HepG2 (cell line): ENCODE results near the gene ZNF770. TPM values are rescaled to one million over a fixed set of nuclear protein-coding genes. Genes with fewer than 3 reads are reported as not detected.
A peak's percentile ranks its signal among the peaks of the same experiment; 100 is the strongest.

Source experiments
- BORCS8-MEF2B ChIP-seq: sonication (generic); formaldehyde crosslinking; IDR thresholded peaks from 2 replicates; pipeline ENCODE4 v1.8.0; 2022; ENCODE audit warnings: mild to moderate bottlenecking, missing genetic modification reagents
- CBX5 ChIP-seq: sonication (generic); formaldehyde crosslinking; IDR thresholded peaks from 2 replicates; pipeline ENCODE4 v1.4.0; 2020; ENCODE audit warnings: missing genetic modification reagents, borderline replicate concordance
- ESRRA ChIP-seq: sonication (generic); formaldehyde crosslinking; IDR thresholded peaks from 2 replicates; pipeline ENCODE4 v1.5.1; 2020; ENCODE audit warnings: mild to moderate bottlenecking, low read depth, missing genetic modification reagents
- GATAD1 ChIP-seq: IDR thresholded peaks from 2 replicates; pipeline ENCODE4 v1.6.1; 2016; ENCODE audit warnings: missing genetic modification reagents, missing compliant biosample characterization
- IKZF1 ChIP-seq: fragments of 450-650 bp; IDR thresholded peaks from 2 replicates; pipeline ENCODE4 v1.7.1; 2016
- JUNB ChIP-seq: sonication (generic); formaldehyde crosslinking; IDR thresholded peaks from 2 replicates; pipeline ENCODE4 v1.8.0; 2022; ENCODE audit warnings: missing genetic modification reagents, mild to moderate bottlenecking, borderline replicate concordance
- KLF11 ChIP-seq: IDR thresholded peaks from 2 replicates; pipeline ENCODE4 v1.6.1; 2016; ENCODE audit warnings: missing compliant biosample characterization
- NAIF1 ChIP-seq: sonication (generic); formaldehyde crosslinking; IDR thresholded peaks from 2 replicates; pipeline ENCODE4 v1.5.0; 2020; ENCODE audit warnings: mild to moderate bottlenecking, missing genetic modification reagents, borderline replicate concordance
- RNF2 ChIP-seq: fragments of 450-650 bp; conservative IDR thresholded peaks from 2 replicates; pipeline ENCODE4 v1.6.1; 2016; ENCODE audit warnings: low read depth
- SOX6 ChIP-seq, 2 experiments: fragments of 450-650 bp in 1 of 2; sonication (generic) in 1 of 2; formaldehyde crosslinking in 1 of 2; IDR thresholded peaks; 2 replicates each; pipeline versions ENCODE4 v1.4.0 to v1.6.1; 2017 to 2020; ENCODE audit warnings: antibody characterized with exemption in 1 of 2, mild to moderate bottlenecking in 1 of 2, missing genetic modification reagents in 1 of 2
- SP4 ChIP-seq: sonication (generic); formaldehyde crosslinking; IDR thresholded peaks from 2 replicates; pipeline ENCODE4 v1.8.1; 2023; ENCODE audit warnings: mild to moderate bottlenecking, missing genetic modification reagents
- SRF ChIP-seq: IDR thresholded peaks from 2 replicates; pipeline ENCODE4 v1.6.1; 2011; ENCODE audit warnings: mild to moderate bottlenecking, low read depth, low read length, moderate library complexity
- TCF12 ChIP-seq, 2 experiments: fragments of 450-650 bp in 1 of 2; sonication (generic) in 1 of 2; formaldehyde crosslinking in 1 of 2; IDR thresholded peaks; 2 replicates each; pipeline versions ENCODE4 v1.6.1 to v1.8.0; 2017 to 2022; ENCODE audit warnings: antibody characterized with exemption in 1 of 2, mild to moderate bottlenecking in 1 of 2, missing genetic modification reagents in 1 of 2, moderate library complexity in 1 of 2
- TGIF2 ChIP-seq: IDR thresholded peaks from 2 replicates; pipeline ENCODE4 v1.6.1; 2016; ENCODE audit warnings: control low read depth, missing compliant biosample characterization
- TRAFD1 ChIP-seq: sonication (generic); formaldehyde crosslinking; IDR thresholded peaks from 2 replicates; pipeline ENCODE4 v1.5.1; 2020; ENCODE audit warnings: missing genetic modification reagents, mild to moderate bottlenecking, borderline replicate concordance
- YEATS4 ChIP-seq: sonication (generic); formaldehyde crosslinking; IDR thresholded peaks from 2 replicates; pipeline ENCODE4 v1.4.0; 2020; ENCODE audit warnings: missing genetic modification reagents, borderline replicate concordance
- ZFP82 ChIP-seq: sonication (generic); formaldehyde crosslinking; IDR thresholded peaks from 2 replicates; pipeline ENCODE4 v1.5.1; 2020; ENCODE audit warnings: mild to moderate bottlenecking, missing genetic modification reagents, borderline replicate concordance
- ZMYM4 ChIP-seq: sonication (generic); formaldehyde crosslinking; IDR thresholded peaks from 2 replicates; pipeline ENCODE4 v1.8.1; 2023; ENCODE audit warnings: mild to moderate bottlenecking, missing genetic modification reagents
- ZNF460 ChIP-seq: sonication (generic); formaldehyde crosslinking; IDR thresholded peaks from 2 replicates; pipeline ENCODE4 v1.5.1; 2020; ENCODE audit warnings: missing genetic modification reagents, mild to moderate bottlenecking, borderline replicate concordance
- ZNF589 ChIP-seq: sonication (generic); formaldehyde crosslinking; conservative IDR thresholded peaks from 2 replicates; pipeline ENCODE4 v1.8.0; 2022; ENCODE audit warnings: mild to moderate bottlenecking, moderate library complexity, missing genetic modification reagents
- polyA plus RNA-seq, 8 experiments: library from polyadenylated mRNA; depleted of rRNA in 3 of 8; stranded (reverse) in 7 of 8; unstranded in 1 of 8; fragments of >200 nt; fragmentation: Illumina TruSeq in 4 of 8; extraction: Trizol in 4 of 8; gene quantifications; 2 replicates each; pipeline versions ENCODE4 v1.2.1 to v1.2.3, GENCODE V29; 2011 to 2016; ENCODE audit warnings: low read depth in 4 of 8, missing spikeins in 1 of 8, mixed read lengths in 1 of 8; ENCODE audit not compliant: insufficient read depth in 1 of 8
- total RNA-seq, 5 experiments: library from RNA; depleted of rRNA; stranded (reverse); fragments of >200 nt; fragmentation: Illumina TruSeq; extraction: Trizol; gene quantifications; 2 replicates each; pipeline ENCODE4 v1.2.3, GENCODE V29; 2016; ENCODE audit warnings: low read depth in 1 of 5
- TF ChIP-seq, protein P1 (sequence below): sonication (generic); formaldehyde crosslinking; IDR thresholded peaks from 2 replicates; pipeline ENCODE4 v1.8.1; 2023; ENCODE audit warnings: mild to moderate bottlenecking, missing genetic modification reagents
- TF ChIP-seq, protein P2 (sequence below): sonication (generic); formaldehyde crosslinking; IDR thresholded peaks from 2 replicates; pipeline ENCODE4 v1.4.0; 2020; ENCODE audit warnings: missing genetic modification reagents
- TF ChIP-seq, protein P3 (sequence below): IDR thresholded peaks from 2 replicates; pipeline ENCODE4 v1.6.1; 2016
- TF ChIP-seq, protein P4 (sequence below): IDR thresholded peaks from 2 replicates; pipeline ENCODE4 v1.6.1; 2012; ENCODE audit warnings: inconsistent platforms

The ZNF770 gene
- total and polyA plus RNA-seq, 2 of the 13 experiments (the other 11 are each of a cell fraction or from before 2014, with no cell fraction given): 15.5 to 33.1 TPM

DNA sequence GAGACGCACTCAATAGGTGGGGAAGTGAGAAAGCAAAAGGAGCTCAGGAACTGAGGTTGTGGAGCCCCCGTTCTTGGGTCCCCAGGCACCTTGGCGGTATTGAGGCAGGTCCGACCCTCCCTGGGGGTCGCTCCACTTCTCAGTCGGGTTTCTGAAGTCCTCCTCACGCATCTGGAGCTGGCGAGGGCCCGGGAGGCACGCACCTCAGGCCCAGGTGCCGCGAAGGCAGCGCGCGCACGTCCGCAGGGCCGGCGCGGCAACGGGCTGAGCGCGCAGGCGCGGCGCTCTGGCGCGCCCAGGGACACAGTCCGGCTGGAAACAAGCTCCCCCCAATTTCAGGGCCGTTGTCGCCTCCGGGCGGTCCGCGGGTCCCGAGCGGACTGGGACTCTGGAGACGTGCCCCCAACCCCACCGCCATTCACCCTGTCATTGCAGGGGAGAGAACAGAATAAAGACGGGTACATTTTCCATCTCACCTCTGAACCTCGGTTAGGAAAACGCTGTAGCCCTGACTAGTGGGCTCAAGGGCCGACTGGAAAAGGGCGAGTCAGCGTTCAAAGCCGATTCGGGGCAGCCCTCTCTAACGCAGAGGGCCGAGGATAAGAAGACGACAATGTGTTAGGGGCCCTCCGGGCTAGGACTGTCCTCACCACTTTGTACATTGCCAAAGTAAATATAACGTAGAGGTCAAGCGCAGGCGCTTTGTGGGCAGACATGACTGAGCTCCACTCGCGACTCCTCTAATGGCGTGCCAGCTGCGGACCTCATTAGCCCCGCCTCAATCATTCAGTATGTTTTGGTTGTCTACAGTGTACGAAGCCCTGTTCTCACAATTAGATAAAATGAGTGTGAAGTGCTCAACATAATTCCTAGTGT lies at the start of gene ZNF770 (continued):
- TF ChIP-seq ZNF460 (CRISPR knock-in tag) (no peak; the same call in 1 of the 2 replicates), TCF12 (IDR thresholded peaks at IDR 0.05) (no peak), TCF12 (CRISPR knock-in tag; IDR thresholded peaks at IDR 0.05) (peak; percentile 91; the same call in 1 of the 2 replicates), ZFP82 (CRISPR knock-in tag) (peak; percentile 97), YEATS4 (peak; percentile 98), SRF (peak; percentile 57; the same call in 1 of the 2 replicates), JUNB (CRISPR knock-in tag) (no peak), ZNF589 (CRISPR knock-in tag) (peak; percentile 18; the same call in 1 of the 2 replicates), TRAFD1 (CRISPR knock-in tag) (no peak), CBX5 (CRISPR knock-in tag) (no peak; the same call in 1 of the 2 replicates), IKZF1 (no peak), SP4 (CRISPR knock-in tag) (peak; percentile 85), TGIF2 (CRISPR knock-in tag) (0 out of 2 replicates have a peak, but pooled peaks have one; percentile 65), ZMYM4 (CRISPR knock-in tag) (peak; percentile 96), ESRRA (no peak; the same call in 1 of the 2 replicates), KLF11 (CRISPR knock-in tag) (peak; percentile 30; the same call in 1 of the 2 replicates), RNF2 (peak; percentile 87), GATAD1 (peak; percentile 93), NAIF1 (CRISPR knock-in tag) (peak; percentile 76; the same call in 1 of the 2 replicates), SOX6 (IDR thresholded peaks at IDR 0.05) (no peak), SOX6 (CRISPR knock-in tag; IDR thresholded peaks at IDR 0.05) (peak; percentile 45), BORCS8-MEF2B (CRISPR knock-in tag) (peak; percentile 71; the same call in 1 of the 2 replicates)
- TF ChIP-seq, protein P1, sequence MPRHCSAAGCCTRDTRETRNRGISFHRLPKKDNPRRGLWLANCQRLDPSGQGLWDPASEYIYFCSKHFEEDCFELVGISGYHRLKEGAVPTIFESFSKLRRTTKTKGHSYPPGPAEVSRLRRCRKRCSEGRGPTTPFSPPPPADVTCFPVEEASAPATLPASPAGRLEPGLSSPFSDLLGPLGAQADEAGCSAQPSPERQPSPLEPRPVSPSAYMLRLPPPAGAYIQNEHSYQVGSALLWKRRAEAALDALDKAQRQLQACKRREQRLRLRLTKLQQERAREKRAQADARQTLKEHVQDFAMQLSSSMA (CRISPR knock-in tag): peak; percentile 83; the same call in 1 of the 2 replicates
- TF ChIP-seq, protein P2, sequence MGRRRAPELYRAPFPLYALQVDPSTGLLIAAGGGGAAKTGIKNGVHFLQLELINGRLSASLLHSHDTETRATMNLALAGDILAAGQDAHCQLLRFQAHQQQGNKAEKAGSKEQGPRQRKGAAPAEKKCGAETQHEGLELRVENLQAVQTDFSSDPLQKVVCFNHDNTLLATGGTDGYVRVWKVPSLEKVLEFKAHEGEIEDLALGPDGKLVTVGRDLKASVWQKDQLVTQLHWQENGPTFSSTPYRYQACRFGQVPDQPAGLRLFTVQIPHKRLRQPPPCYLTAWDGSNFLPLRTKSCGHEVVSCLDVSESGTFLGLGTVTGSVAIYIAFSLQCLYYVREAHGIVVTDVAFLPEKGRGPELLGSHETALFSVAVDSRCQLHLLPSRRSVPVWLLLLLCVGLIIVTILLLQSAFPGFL: no peak
- TF ChIP-seq, protein P3, sequence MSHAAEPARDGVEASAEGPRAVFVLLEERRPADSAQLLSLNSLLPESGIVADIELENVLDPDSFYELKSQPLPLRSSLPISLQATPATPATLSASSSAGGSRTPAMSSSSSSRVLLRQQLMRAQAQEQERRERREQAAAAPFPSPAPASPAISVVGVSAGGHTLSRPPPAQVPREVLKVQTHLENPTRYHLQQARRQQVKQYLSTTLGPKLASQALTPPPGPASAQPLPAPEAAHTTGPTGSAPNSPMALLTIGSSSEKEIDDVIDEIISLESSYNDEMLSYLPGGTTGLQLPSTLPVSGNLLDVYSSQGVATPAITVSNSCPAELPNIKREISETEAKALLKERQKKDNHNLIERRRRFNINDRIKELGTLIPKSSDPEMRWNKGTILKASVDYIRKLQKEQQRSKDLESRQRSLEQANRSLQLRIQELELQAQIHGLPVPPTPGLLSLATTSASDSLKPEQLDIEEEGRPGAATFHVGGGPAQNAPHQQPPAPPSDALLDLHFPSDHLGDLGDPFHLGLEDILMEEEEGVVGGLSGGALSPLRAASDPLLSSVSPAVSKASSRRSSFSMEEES (CRISPR knock-in tag): peak; percentile 18; the same call in 1 of the 2 replicates
- TF ChIP-seq, protein P4, sequence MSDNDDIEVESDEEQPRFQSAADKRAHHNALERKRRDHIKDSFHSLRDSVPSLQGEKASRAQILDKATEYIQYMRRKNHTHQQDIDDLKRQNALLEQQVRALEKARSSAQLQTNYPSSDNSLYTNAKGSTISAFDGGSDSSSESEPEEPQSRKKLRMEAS: peak; percentile 92
